Measurements from ENCODE around the gene PCBP2. TPM values are rescaled to one million over a fixed set of nuclear protein-coding genes. Genes with fewer than 3 reads are reported as not detected.
"Not testable (repeated sequence)": the region's sequence is repeated elsewhere in the genome, so short reads cannot be mapped to it uniquely, and the experiment has no call there.

The PCBP2 gene
- total RNA-seq, 1 experiment from 2014 or later = 196 TPM

- no peaks in the 10 kb centered on the region for H3K27me3 ChIP-seq (ENCODE audit: control insufficient read depth, insufficient read depth, low read length)
- H3K4me3 ChIP-seq (ENCODE audit: insufficient read depth, low read depth, low read length) = no peak overlapping the region
- H3K36me3 ChIP-seq (replicated peaks; ENCODE audit: control insufficient read depth, insufficient read depth, low read length) = peaks cover 51% of the 10 kb centered on the region
- DNase-seq = no peak
Observed at GRCh38 chr12:53474077-53474476, 22.2 kb downstream of the PCBP2 start.

GRCh38 chr12:53474819-53475218 lies 22.9 kb downstream of the PCBP2 start:
- peaks cover 49% of the 10 kb centered on the region for H3K36me3 ChIP-seq (replicated peaks; ENCODE audit: control insufficient read depth, insufficient read depth, low read length)

GRCh38 chr12:53476769-53477209 lies 24.9 kb downstream of the PCBP2 start:
- no peak overlapping the region for H3K4me3 ChIP-seq (ENCODE audit: insufficient read depth, low read depth, low read length)
- H3K27me3 ChIP-seq (ENCODE audit: control insufficient read depth, insufficient read depth, low read length) = no peaks in the 10 kb centered on the region
- peak; percentile 76 for DNase-seq
- peaks cover 47% of the 10 kb centered on the region for H3K36me3 ChIP-seq (replicated peaks; ENCODE audit: control insufficient read depth, insufficient read depth, low read length)

More at GRCh38 chr12:53474819-53475218, 22.9 kb downstream of the PCBP2 start:
- no peak for DNase-seq
- Histone ChIP-seq H3K4me3 (ENCODE audit: insufficient read depth, low read depth, low read length) (no peak overlapping the region), H3K27me3 (ENCODE audit: control insufficient read depth, insufficient read depth, low read length) (no peaks in the 10 kb centered on the region)

- Histone ChIP-seq H3K36me3 (replicated peaks; ENCODE audit: control insufficient read depth, insufficient read depth, low read length) (peaks cover 44% of the 10 kb centered on the region), H3K4me3 (ENCODE audit: insufficient read depth, low read depth, low read length) (no peak overlapping the region), H3K27me3 (ENCODE audit: control insufficient read depth, insufficient read depth, low read length) (no peaks in the 10 kb centered on the region)
- no peak for DNase-seq
Observed at GRCh38 chr12:53478865-53479264, 27.0 kb downstream of the PCBP2 start.

- Histone ChIP-seq H3K27me3 (ENCODE audit: control insufficient read depth, insufficient read depth, low read length) (no peaks in the 10 kb centered on the region), H3K36me3 (replicated peaks; ENCODE audit: control insufficient read depth, insufficient read depth, low read length) (peaks cover 42% of the 10 kb centered on the region), H3K4me3 (ENCODE audit: insufficient read depth, low read depth, low read length) (no peak overlapping the region)
- no peak for DNase-seq
Observed at GRCh38 chr12:53479331-53479730, 27.4 kb downstream of the PCBP2 start.

- no peaks in the 10 kb centered on the region for H3K27me3 ChIP-seq (ENCODE audit: control insufficient read depth, insufficient read depth, low read length)
- DNase-seq = no peak
- peaks cover 39% of the 10 kb centered on the region for H3K36me3 ChIP-seq (replicated peaks; ENCODE audit: control insufficient read depth, insufficient read depth, low read length)
Observed at GRCh38 chr12:53480491-53481442, 28.9 kb downstream of the PCBP2 start.

GRCh38 chr12:53481458-53481857 lies 29.6 kb downstream of the PCBP2 start:
- H3K36me3 ChIP-seq (replicated peaks; ENCODE audit: control insufficient read depth, insufficient read depth, low read length) = peaks cover 34% of the 10 kb centered on the region

More at GRCh38 chr12:53480491-53481442, 28.9 kb downstream of the PCBP2 start:
- H3K4me3 ChIP-seq (ENCODE audit: insufficient read depth, low read depth, low read length) = no peak overlapping the region

GRCh38 chr12:53481939-53482586 lies 30.2 kb downstream of the PCBP2 start:
- peak; percentile 81 for DNase-seq

More at GRCh38 chr12:53481458-53481857, 29.6 kb downstream of the PCBP2 start:
- not testable (repeated sequence) for DNase-seq; H3K4me3 ChIP-seq (ENCODE audit: insufficient read depth, low read depth, low read length); H3K27me3 ChIP-seq (ENCODE audit: control insufficient read depth, insufficient read depth, low read length)

GRCh38 chr12:53482626-53483168 lies 30.8 kb downstream of the PCBP2 start:
- Histone ChIP-seq H3K4me3 (ENCODE audit: insufficient read depth, low read depth, low read length) (no peak overlapping the region), H3K36me3 (replicated peaks; ENCODE audit: control insufficient read depth, insufficient read depth, low read length) (peaks cover 34% of the 10 kb centered on the region), H3K27me3 (ENCODE audit: control insufficient read depth, insufficient read depth, low read length) (no peaks in the 10 kb centered on the region)
- DNase-seq = peak; percentile 60

More at GRCh38 chr12:53481939-53482586, 30.2 kb downstream of the PCBP2 start:
- H3K27me3 ChIP-seq (ENCODE audit: control insufficient read depth, insufficient read depth, low read length) = no peaks in the 10 kb centered on the region
- peaks cover 34% of the 10 kb centered on the region for H3K36me3 ChIP-seq (replicated peaks; ENCODE audit: control insufficient read depth, insufficient read depth, low read length)
- no peak overlapping the region for H3K4me3 ChIP-seq (ENCODE audit: insufficient read depth, low read depth, low read length)

GRCh38 chr12:53483225-53483978 lies 31.5 kb downstream of the PCBP2 start:
- H3K36me3 ChIP-seq (replicated peaks; ENCODE audit: control insufficient read depth, insufficient read depth, low read length) = peaks cover 32% of the 10 kb centered on the region
- DNase-seq = peak; percentile 59
- no peaks in the 10 kb centered on the region for H3K27me3 ChIP-seq (ENCODE audit: control insufficient read depth, insufficient read depth, low read length)
- no peak overlapping the region for H3K4me3 ChIP-seq (ENCODE audit: insufficient read depth, low read depth, low read length)

GRCh38 chr12:53483979-53484377 lies 32.1 kb downstream of the PCBP2 start:
- Histone ChIP-seq H3K36me3 (replicated peaks; ENCODE audit: control insufficient read depth, insufficient read depth, low read length) (peaks cover 29% of the 10 kb centered on the region), H3K27me3 (ENCODE audit: control insufficient read depth, insufficient read depth, low read length) (no peaks in the 10 kb centered on the region), H3K4me3 (ENCODE audit: insufficient read depth, low read depth, low read length) (no peak overlapping the region)
- DNase-seq = no peak

- peaks cover 25% of the 10 kb centered on the region for H3K36me3 ChIP-seq (replicated peaks; ENCODE audit: control insufficient read depth, insufficient read depth, low read length)
- H3K27me3 ChIP-seq (ENCODE audit: control insufficient read depth, insufficient read depth, low read length) = no peaks in the 10 kb centered on the region
- no peak overlapping the region for H3K4me3 ChIP-seq (ENCODE audit: insufficient read depth, low read depth, low read length)
- no peak for DNase-seq
Observed at GRCh38 chr12:53484686-53485575, 33.0 kb downstream of the PCBP2 start.

- no peak overlapping the region for H3K4me3 ChIP-seq (ENCODE audit: insufficient read depth, low read depth, low read length)
- peaks cover 22% of the 10 kb centered on the region for H3K36me3 ChIP-seq (replicated peaks; ENCODE audit: control insufficient read depth, insufficient read depth, low read length)
- no peaks in the 10 kb centered on the region for H3K27me3 ChIP-seq (ENCODE audit: control insufficient read depth, insufficient read depth, low read length)
- DNase-seq = no peak
Observed at GRCh38 chr12:53485955-53486735, 34.2 kb downstream of the PCBP2 start.

Measured in H7 (cell line).